HCT116 (cell line): ENCODE measurements around the gene HSD3B1. TPM values are rescaled to one million over a fixed set of nuclear protein-coding genes. Genes with fewer than 3 reads are reported as not detected.

Source experiments
- ATAC-seq: fragments of 200-7000 bp; cut with Tn5 transposase; 2 replicates; pipeline ENCODE4 v1.9.1; 2020; ENCODE audit warnings: mild to moderate bottlenecking, moderate library complexity
- BruUV-seq: library from RNA; stranded (reverse); fragments of 400-500 nt; replicated peaks from 2 replicates; lab custom pipeline; 2021; lab: Mats Ljungman, UMichigan
- CTCF ChIA-PET: fragments of 300-600 bp; sonication (Branson Sonifier 250); formaldehyde crosslinking; loops from one replicate; lab custom pipeline; 2021; ENCODE audit warnings: antibody characterized with exemption; lab: Charles Lee
- POLR2A ChIA-PET: fragments of 300-600, 350-600 bp; sonication (Branson Sonifier 250); formaldehyde crosslinking; loops from one replicate; lab custom pipeline; 2021; ENCODE audit warnings: antibody characterized with exemption; lab: Charles Lee
- RAD21 ChIA-PET, 2 experiments: fragments of 300-600 bp; sonication (Branson Sonifier 250); formaldehyde crosslinking; loops; one replicate each; lab custom pipeline; 2023; ENCODE audit warnings: low total read pairs in 2 of 2; ENCODE audit not compliant: uncharacterized antibody in 2 of 2, unreplicated experiment in 2 of 2, low non-redundant PET in 1 of 2; lab: Charles Lee
- DNase-seq: peaks from one replicate; pipeline ENCODE4 v3.0.0-alpha.2; 2010; ENCODE audit warnings: low read depth, low spot score
- H2AFZ ChIP-seq: fragments of 200-600 bp; shearing (Covaris generic), sonication (generic); 2 replicates; pipeline ENCODE4 v1.6.1; 2017; ENCODE audit warnings: low read depth, mixed run types, mixed read lengths, antibody characterized with exemption, low read length; ENCODE audit not compliant: poor library complexity, severe bottlenecking
- H3K27ac ChIP-seq: 2 replicates; pipeline ENCODE4 v1.5.1; 2012; ENCODE audit warnings: low read depth, low read length
- H3K27me3 ChIP-seq: fragments of 200-600 bp; sonication (generic); 2 replicates; pipeline ENCODE4 v1.6.1; 2016; ENCODE audit warnings: mixed run types, low read length, mixed read lengths; ENCODE audit not compliant: insufficient read depth
- H3K36me3 ChIP-seq, 2 experiments: fragments of 200-500 bp in 1 of 2; fragments of 200-600 bp in 1 of 2; sonication (Bioruptor generic) in 1 of 2; sonication (generic) in 1 of 2; 2 replicates each; pipeline versions ENCODE4 v1.5.1 to v1.6.1; 2014 to 2016; ENCODE audit warnings: low read length in 2 of 2, inconsistent platforms in 1 of 2, mixed read lengths in 1 of 2, mixed run types in 1 of 2; ENCODE audit not compliant: insufficient read depth in 2 of 2, control insufficient read depth in 1 of 2
- H3K4me1 ChIP-seq, 2 experiments: fragments of 200-600 bp in 1 of 2; sonication (generic) in 1 of 2; 2 replicates each; pipeline versions ENCODE4 v1.5.1 to v1.6.1; 2012 to 2017; ENCODE audit warnings: low read length in 2 of 2, inconsistent platforms in 1 of 2, mild to moderate bottlenecking in 1 of 2, mixed read lengths in 1 of 2, mixed run types in 1 of 2, moderate library complexity in 1 of 2; ENCODE audit not compliant: insufficient read depth in 2 of 2, control insufficient read depth in 1 of 2
- H3K4me2 ChIP-seq: fragments of 200-600 bp; sonication (generic); 2 replicates; pipeline ENCODE4 v1.6.1; 2017; ENCODE audit warnings: mixed run types, low read length, mixed read lengths
- H3K4me3 ChIP-seq, 2 experiments: fragments of 200-600 bp in 1 of 2; sonication (generic) in 1 of 2; replicated peaks in 1 of 2; 2 replicates each; pipeline ENCODE4 v1.5.1; 2011 to 2016; ENCODE audit warnings: low read length in 2 of 2, control low read depth in 1 of 2, low read depth in 1 of 2, mild to moderate bottlenecking in 1 of 2, mixed read lengths in 1 of 2, mixed run types in 1 of 2
- H3K79me2 ChIP-seq: fragments of 200-600 bp; sonication (generic); 2 replicates; pipeline ENCODE4 v1.6.1; 2017; ENCODE audit warnings: mild to moderate bottlenecking, mixed run types, low read length, moderate library complexity, mixed read lengths; ENCODE audit not compliant: insufficient read depth
- H3K9ac ChIP-seq: fragments of 200-600 bp; sonication (generic); 2 replicates; pipeline ENCODE4 v1.6.1; 2016; ENCODE audit warnings: low read length, mixed read lengths
- H3K9me2 ChIP-seq: fragments of 200-600 bp; sonication (generic), shearing (Covaris generic); 2 replicates; pipeline ENCODE4 v1.6.1; 2017; ENCODE audit warnings: mixed run types, mild to moderate bottlenecking, moderate library complexity; ENCODE audit not compliant: insufficient read depth
- H3K9me3 ChIP-seq, 2 experiments: fragments of 200-500 bp in 1 of 2; fragments of 200-600 bp in 1 of 2; sonication (Bioruptor generic) in 1 of 2; sonication (generic) in 1 of 2; 2 replicates each; pipeline ENCODE4 v1.6.1; 2014 to 2017; ENCODE audit warnings: low read length in 2 of 2, mixed read lengths in 2 of 2, inconsistent platforms in 1 of 2, low read depth in 1 of 2, mild to moderate bottlenecking in 1 of 2, mixed run types in 1 of 2, moderate library complexity in 1 of 2; ENCODE audit not compliant: control insufficient read depth in 1 of 2, insufficient read depth in 1 of 2
- H4K20me1 ChIP-seq: fragments of 200-600 bp; sonication (generic), shearing (Covaris generic); 2 replicates; pipeline ENCODE4 v1.6.1; 2017; ENCODE audit warnings: mixed run types, mild to moderate bottlenecking, moderate library complexity; ENCODE audit not compliant: insufficient read depth
- CBX3 ChIP-seq: IDR thresholded peaks from 2 replicates; pipeline ENCODE4 v1.6.1; 2012; ENCODE audit warnings: low read depth
- CEBPB ChIP-seq: IDR thresholded peaks from 2 replicates; pipeline ENCODE4 v1.6.1; 2012; ENCODE audit warnings: low read depth
- EGR1 ChIP-seq: IDR thresholded peaks from 2 replicates; pipeline ENCODE4 v1.6.1; 2012; ENCODE audit warnings: low read depth
- ELF1 ChIP-seq: IDR thresholded peaks from 2 replicates; pipeline ENCODE4 v1.6.1; 2012; ENCODE audit warnings: low read depth, borderline replicate concordance
- EZH2 ChIP-seq: fragments of 200-600 bp; sonication (generic); IDR thresholded peaks from 2 replicates; pipeline ENCODE4 v1.6.1; 2017; ENCODE audit warnings: antibody characterized with exemption, mixed run types
- JUND ChIP-seq: IDR thresholded peaks from 2 replicates; pipeline ENCODE4 v1.6.1; 2012
- MAX ChIP-seq: IDR thresholded peaks from 2 replicates; pipeline ENCODE4 v1.6.1; 2012
- POLR2A ChIP-seq: IDR thresholded peaks from 2 replicates; pipeline ENCODE4 v1.7.0; 2011; ENCODE audit warnings: borderline replicate concordance; ENCODE audit not compliant: insufficient read depth, insufficient read length; ENCODE audit errors: extremely low read depth
- POLR2AphosphoS5 ChIP-seq: IDR thresholded peaks from 2 replicates; pipeline ENCODE4 v1.6.1; 2011; ENCODE audit warnings: mild to moderate bottlenecking, low read depth, low read length, moderate library complexity
- REST ChIP-seq: IDR thresholded peaks from 2 replicates; pipeline ENCODE4 v1.6.1; 2012; ENCODE audit warnings: low read depth
- SIN3A ChIP-seq: IDR thresholded peaks from 2 replicates; pipeline ENCODE4 v1.6.1; 2012; ENCODE audit warnings: low read depth
- SP1 ChIP-seq: IDR thresholded peaks from 2 replicates; pipeline ENCODE4 v1.6.1; 2012; ENCODE audit warnings: low read depth
- SRF ChIP-seq: IDR thresholded peaks from 2 replicates; pipeline ENCODE4 v1.6.1; 2012; ENCODE audit warnings: low read depth
- YY1 ChIP-seq: IDR thresholded peaks from 2 replicates; pipeline ENCODE4 v1.6.1; 2011; ENCODE audit warnings: low read length, low read depth, moderate library complexity, mild to moderate bottlenecking; ENCODE audit not compliant: insufficient replicate concordance; ENCODE audit errors: extremely low read depth
- ZNF274 ChIP-seq: fragments of 200-500 bp; sonication (Bioruptor generic); IDR thresholded peaks from 2 replicates; pipeline ENCODE4 v1.6.1; 2014; ENCODE audit warnings: mild to moderate bottlenecking, low read depth, low read length, inconsistent platforms
- intact Hi-C: fragments of 100-400 bp; cut with micrococcal nuclease; formaldehyde crosslinking; loops from 2 replicates; pipeline ENCODE4 v1.10.0; 2022
- total RNA-seq: library from RNA; stranded (reverse); gene quantifications from one replicate; pipeline ENCODE4 v1.2.1, GENCODE V29; 2021; ENCODE audit not compliant: unreplicated experiment
- TF ChIP-seq, protein P1 (sequence below): IDR thresholded peaks from 2 replicates; pipeline ENCODE4 v1.6.1; 2011; ENCODE audit warnings: mild to moderate bottlenecking, low read length, moderate library complexity; ENCODE audit not compliant: insufficient replicate concordance; ENCODE audit errors: extremely low read depth

HSD3B1 gene
- total RNA-seq, 1 experiment from 2014 or later: not detected

DNA sequence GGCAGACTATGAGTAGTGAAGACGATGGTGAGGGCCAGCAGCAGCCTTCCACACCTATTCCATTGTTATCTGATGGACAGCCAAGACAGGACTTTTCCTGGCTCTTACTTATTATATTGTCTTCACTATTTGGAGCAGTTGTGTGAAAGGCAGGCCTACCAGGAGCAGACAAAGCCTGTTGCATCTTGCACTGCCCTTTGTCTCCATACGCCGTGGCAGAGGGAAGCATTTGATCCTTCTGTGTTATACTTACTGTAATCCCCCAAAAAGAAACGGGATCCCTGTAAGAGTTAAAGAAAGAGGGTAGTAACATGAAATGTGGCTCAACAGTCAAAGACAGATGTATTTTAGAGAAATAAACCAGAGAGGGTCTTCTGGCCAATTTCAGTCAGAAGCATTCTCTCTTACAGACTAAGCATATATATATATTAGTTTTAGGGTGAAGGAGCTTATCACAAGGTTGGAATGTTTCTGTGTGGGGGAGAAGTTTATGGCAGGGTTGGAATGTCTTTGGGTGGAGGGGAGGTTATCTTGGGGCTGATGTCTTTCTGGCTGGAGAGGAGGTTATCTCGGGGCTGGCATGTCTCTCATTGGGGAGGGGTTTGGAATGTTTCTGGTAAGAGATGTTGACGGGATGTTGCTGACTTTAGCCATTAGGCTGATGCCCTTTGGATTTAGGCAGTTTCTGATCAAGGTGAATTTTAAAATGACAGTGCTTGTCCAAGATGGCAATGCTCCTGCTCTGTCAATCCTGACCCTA, 23.4 kb upstream of the HSD3B1 start:
- ATAC-seq (no peak), DNase-seq (no peak)
- no peak overlapping the region for H3K4me3 ChIP-seq
- no peak overlapping the region for H2AFZ ChIP-seq
- no peaks in the 10 kb centered on the region for H3K4me1 ChIP-seq
- H3K79me2 ChIP-seq: no peaks in the 10 kb centered on the region
- intact Hi-C loops: no loop called here
- no peaks in the 10 kb centered on the region for H4K20me1 ChIP-seq
- ChIA-PET RAD21 (no interaction called here), CTCF (no interaction called here)
- H3K27ac ChIP-seq: no peak overlapping the region
- H3K9me2 ChIP-seq: no peaks in the 10 kb centered on the region
- no TSS peak for BruUV-seq
- no peaks in the 10 kb centered on the region for H3K9me3 ChIP-seq
- no peak overlapping the region for H3K4me2 ChIP-seq
- H3K27me3 ChIP-seq: peaks cover 9% of the 10 kb centered on the region
- TF ChIP-seq MAX (no peak), SRF (no peak), EGR1 (no peak), JUND (no peak), CBX3 (no peak), POLR2AphosphoS5 (no peak), ELF1 (no peak), REST (no peak), POLR2A (no peak), EZH2 (no peak), SIN3A (no peak), SP1 (no peak), ZNF274 (no peak), CEBPB (no peak), YY1 (no peak)
- TF ChIP-seq, protein P1, sequence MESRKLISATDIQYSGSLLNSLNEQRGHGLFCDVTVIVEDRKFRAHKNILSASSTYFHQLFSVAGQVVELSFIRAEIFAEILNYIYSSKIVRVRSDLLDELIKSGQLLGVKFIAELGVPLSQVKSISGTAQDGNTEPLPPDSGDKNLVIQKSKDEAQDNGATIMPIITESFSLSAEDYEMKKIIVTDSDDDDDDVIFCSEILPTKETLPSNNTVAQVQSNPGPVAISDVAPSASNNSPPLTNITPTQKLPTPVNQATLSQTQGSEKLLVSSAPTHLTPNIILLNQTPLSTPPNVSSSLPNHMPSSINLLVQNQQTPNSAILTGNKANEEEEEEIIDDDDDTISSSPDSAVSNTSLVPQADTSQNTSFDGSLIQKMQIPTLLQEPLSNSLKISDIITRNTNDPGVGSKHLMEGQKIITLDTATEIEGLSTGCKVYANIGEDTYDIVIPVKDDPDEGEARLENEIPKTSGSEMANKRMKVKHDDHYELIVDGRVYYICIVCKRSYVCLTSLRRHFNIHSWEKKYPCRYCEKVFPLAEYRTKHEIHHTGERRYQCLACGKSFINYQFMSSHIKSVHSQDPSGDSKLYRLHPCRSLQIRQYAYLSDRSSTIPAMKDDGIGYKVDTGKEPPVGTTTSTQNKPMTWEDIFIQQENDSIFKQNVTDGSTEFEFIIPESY: no peak
- TF ChIP-seq, all 23 proteins: peak for 0
- no peaks in the 10 kb centered on the region for H3K36me3 ChIP-seq
- POLR2A ChIA-PET: no interaction called here
- no peak overlapping the region for H3K9ac ChIP-seq
